ENCODE data around the gene B4GALNT3.

DNA sequence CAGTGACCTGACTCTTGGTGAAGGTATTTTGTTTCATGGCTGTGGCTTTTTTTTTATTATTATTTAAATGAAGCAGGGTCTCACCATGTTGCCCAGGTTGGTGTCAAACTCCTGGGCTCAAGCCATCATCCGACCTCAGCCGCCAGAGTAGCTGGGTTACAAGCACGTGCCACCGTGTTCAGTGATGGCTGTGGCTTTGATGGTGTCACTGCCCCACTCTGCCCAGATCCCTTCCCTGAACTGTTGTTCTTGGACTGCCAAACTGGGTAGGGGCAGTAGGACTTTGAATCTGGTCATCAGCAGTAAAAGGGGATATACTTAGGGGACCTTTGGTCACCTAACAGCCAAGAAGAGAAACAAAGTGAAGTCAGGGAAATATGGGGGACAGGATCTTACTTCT lies 19.4 kb downstream of the B4GALNT3 start:
- TF ChIP-seq POLR2AphosphoS5 (IDR thresholded peaks at IDR 0.05; ENCODE audit: low read depth) (no peak), CREB1 (CRISPR knock-in tag; IDR thresholded peaks at IDR 0.05; ENCODE audit: low read depth) (no peak)
- TF ChIP-seq, protein P1, sequence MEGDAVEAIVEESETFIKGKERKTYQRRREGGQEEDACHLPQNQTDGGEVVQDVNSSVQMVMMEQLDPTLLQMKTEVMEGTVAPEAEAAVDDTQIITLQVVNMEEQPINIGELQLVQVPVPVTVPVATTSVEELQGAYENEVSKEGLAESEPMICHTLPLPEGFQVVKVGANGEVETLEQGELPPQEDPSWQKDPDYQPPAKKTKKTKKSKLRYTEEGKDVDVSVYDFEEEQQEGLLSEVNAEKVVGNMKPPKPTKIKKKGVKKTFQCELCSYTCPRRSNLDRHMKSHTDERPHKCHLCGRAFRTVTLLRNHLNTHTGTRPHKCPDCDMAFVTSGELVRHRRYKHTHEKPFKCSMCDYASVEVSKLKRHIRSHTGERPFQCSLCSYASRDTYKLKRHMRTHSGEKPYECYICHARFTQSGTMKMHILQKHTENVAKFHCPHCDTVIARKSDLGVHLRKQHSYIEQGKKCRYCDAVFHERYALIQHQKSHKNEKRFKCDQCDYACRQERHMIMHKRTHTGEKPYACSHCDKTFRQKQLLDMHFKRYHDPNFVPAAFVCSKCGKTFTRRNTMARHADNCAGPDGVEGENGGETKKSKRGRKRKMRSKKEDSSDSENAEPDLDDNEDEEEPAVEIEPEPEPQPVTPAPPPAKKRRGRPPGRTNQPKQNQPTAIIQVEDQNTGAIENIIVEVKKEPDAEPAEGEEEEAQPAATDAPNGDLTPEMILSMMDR (conservative IDR thresholded peaks at IDR 0.05; ENCODE audit: low read depth in 2 of 2): no peak
